H9 (cell line): ENCODE data around the gene SPSB2. TPM values are rescaled to one million over a fixed set of nuclear protein-coding genes. Genes with fewer than 3 reads are reported as not detected.

Experiments
- DNase-seq: peaks from one replicate; pipeline ENCODE4 v3.0.0-alpha.2; 2017
- H2AFZ ChIP-seq: one replicate; pipeline ENCODE4 v1.6.1; 2013; ENCODE audit warnings: mild to moderate bottlenecking, low read length, control low read depth, moderate library complexity
- H2AK5ac ChIP-seq: 2 replicates; pipeline ENCODE4 v1.6.1; 2013; ENCODE audit warnings: low read length, control low read depth, mixed read lengths; ENCODE audit not compliant: insufficient read length
- H2BK120ac ChIP-seq: one replicate; pipeline ENCODE4 v1.6.1; 2013; ENCODE audit warnings: low read depth, mild to moderate bottlenecking, low read length, control low read depth, inconsistent platforms; ENCODE audit not compliant: poor library complexity, severe bottlenecking
- H2BK12ac ChIP-seq: 2 replicates; pipeline ENCODE4 v1.6.1; 2013; ENCODE audit warnings: low read length, control low read depth, mixed read lengths, low read depth; ENCODE audit not compliant: insufficient read length
- H2BK15ac ChIP-seq: 2 replicates; pipeline ENCODE4 v1.6.1; 2013; ENCODE audit warnings: low read depth, low read length, control low read depth
- H2BK20ac ChIP-seq: one replicate; pipeline ENCODE4 v1.6.1; 2013; ENCODE audit warnings: low read depth, mild to moderate bottlenecking, low read length, control low read depth, inconsistent platforms; ENCODE audit not compliant: poor library complexity, severe bottlenecking
- H2BK5ac ChIP-seq: 2 replicates; pipeline ENCODE4 v1.6.1; 2013; ENCODE audit warnings: low read length, control low read depth, mixed read lengths; ENCODE audit not compliant: insufficient read length
- H3K14ac ChIP-seq: 2 replicates; pipeline ENCODE4 v1.6.1; 2013; ENCODE audit warnings: low read length, control low read depth; ENCODE audit not compliant: insufficient read depth
- H3K18ac ChIP-seq: 2 replicates; pipeline ENCODE4 v1.6.1; 2013; ENCODE audit warnings: low read depth, mild to moderate bottlenecking, mixed read lengths, low read length, control low read depth; ENCODE audit not compliant: insufficient read length
- H3K23ac ChIP-seq: 2 replicates; pipeline ENCODE4 v1.6.1; 2013; ENCODE audit warnings: low read length, control low read depth, mixed read lengths, low read depth; ENCODE audit not compliant: insufficient read length
- H3K23me2 ChIP-seq: 2 replicates; pipeline ENCODE4 v1.6.1; 2013; ENCODE audit warnings: low read depth, mild to moderate bottlenecking, mixed read lengths, low read length, control low read depth; ENCODE audit not compliant: insufficient read length, poor library complexity, severe bottlenecking
- H3K27ac ChIP-seq: 2 replicates; pipeline ENCODE4 v1.5.1; 2013; ENCODE audit warnings: low read length, control low read depth, mixed read lengths, low read depth; ENCODE audit not compliant: insufficient read length
- H3K27me3 ChIP-seq: 2 replicates; pipeline ENCODE4 v1.6.1; 2013; ENCODE audit warnings: low read length, control low read depth, inconsistent platforms; ENCODE audit not compliant: insufficient read depth
- H3K4ac ChIP-seq: 2 replicates; pipeline ENCODE4 v1.6.1; 2013; ENCODE audit warnings: low read depth, mild to moderate bottlenecking, control low read depth, inconsistent platforms, low read length, moderate library complexity
- H3K4me1 ChIP-seq: 2 replicates; pipeline ENCODE4 v1.6.1; 2013; ENCODE audit warnings: low read length, control low read depth, inconsistent platforms; ENCODE audit not compliant: insufficient read depth
- H3K4me2 ChIP-seq: 2 replicates; pipeline ENCODE4 v1.6.1; 2013; ENCODE audit warnings: low read length, control low read depth, mixed read lengths; ENCODE audit not compliant: insufficient read length, insufficient read depth
- H3K56ac ChIP-seq: 2 replicates; pipeline ENCODE4 v1.6.1; 2013; ENCODE audit warnings: low read depth, mild to moderate bottlenecking, mixed read lengths, low read length, control low read depth; ENCODE audit not compliant: insufficient read length
- H3K79me1 ChIP-seq: 2 replicates; pipeline ENCODE4 v1.6.1; 2013; ENCODE audit warnings: low read depth, mild to moderate bottlenecking, moderate library complexity, low read length, control low read depth, inconsistent platforms; ENCODE audit not compliant: insufficient read depth, poor library complexity, severe bottlenecking
- H3K79me2 ChIP-seq: 2 replicates; pipeline ENCODE4 v1.6.1; 2013; ENCODE audit warnings: low read length, control low read depth, inconsistent platforms; ENCODE audit not compliant: insufficient read depth
- H3K9ac ChIP-seq: 2 replicates; pipeline ENCODE4 v1.6.1; 2013; ENCODE audit warnings: low read length, control low read depth, mixed read lengths; ENCODE audit not compliant: insufficient read length; ENCODE audit errors: extremely low read depth
- H3K9me3 ChIP-seq: one replicate; pipeline ENCODE4 v1.6.1; 2013; ENCODE audit warnings: low read depth, low read length, inconsistent platforms; ENCODE audit not compliant: control insufficient read depth
- H3T11ph ChIP-seq: one replicate; pipeline ENCODE4 v1.6.1; 2013; ENCODE audit warnings: mild to moderate bottlenecking, low read length, control low read depth, inconsistent platforms
- H4K20me1 ChIP-seq: one replicate; pipeline ENCODE4 v1.6.1; 2013; ENCODE audit not compliant: control insufficient read depth, insufficient read length, insufficient read depth
- H4K5ac ChIP-seq: 2 replicates; pipeline ENCODE4 v1.6.1; 2013; ENCODE audit warnings: low read depth, mild to moderate bottlenecking, mixed read lengths, low read length, control low read depth; ENCODE audit not compliant: insufficient read length
- H4K8ac ChIP-seq: replicated peaks from 2 replicates; pipeline ENCODE4 v1.6.1; 2013; ENCODE audit warnings: low read length, control low read depth, mixed read lengths, low read depth; ENCODE audit not compliant: insufficient read length
- H4K91ac ChIP-seq: 2 replicates; pipeline ENCODE4 v1.6.1; 2013; ENCODE audit warnings: low read depth, mild to moderate bottlenecking, moderate library complexity, mixed read lengths, low read length, control low read depth; ENCODE audit not compliant: insufficient read length
- H3K27ac Mint-ChIP-seq, 3 experiments: 2 replicates in 2 of 3; 3 replicates in 1 of 3; pipeline ENCODE4 v1.8.0; 2020 to 2021; ENCODE audit warnings: mixed read lengths in 3 of 3, mild to moderate bottlenecking in 1 of 3, moderate library complexity in 1 of 3
- H3K27me3 Mint-ChIP-seq: 2 replicates; pipeline ENCODE4 v1.8.0; 2021; ENCODE audit warnings: low read depth, mild to moderate bottlenecking, moderate library complexity, mixed read lengths
- H3K36me3 Mint-ChIP-seq, 3 experiments: 2 replicates in 2 of 3; 3 replicates in 1 of 3; pipeline ENCODE4 v1.8.0; 2020 to 2021; ENCODE audit warnings: low read depth in 3 of 3, mixed read lengths in 3 of 3; ENCODE audit not compliant: insufficient read depth in 1 of 3
- H3K4me1 Mint-ChIP-seq, 2 experiments: 2 replicates each; pipeline ENCODE4 v1.8.0; 2020; ENCODE audit warnings: mixed read lengths in 2 of 2
- H3K4me3 Mint-ChIP-seq, 2 experiments: 2 replicates in 1 of 2; 3 replicates in 1 of 2; pipeline ENCODE4 v1.8.0; 2020 to 2021; ENCODE audit warnings: mild to moderate bottlenecking in 2 of 2, mixed read lengths in 2 of 2, moderate library complexity in 1 of 2
- H3K9me3 Mint-ChIP-seq, 2 experiments: 2 replicates in 1 of 2; 3 replicates in 1 of 2; pipeline ENCODE4 v1.8.0; 2020; ENCODE audit warnings: mild to moderate bottlenecking in 2 of 2, mixed read lengths in 2 of 2, moderate library complexity in 1 of 2
- WGBS: extraction: QIAGEN DNeasy Blood & Tissue Kit; methylation state at CpG from one replicate; pipeline ENCODE4 v1.1.7; 2013; ENCODE audit warnings: missing lambda C conversion rate, low lambda C conversion rate, mixed read lengths; ENCODE audit not compliant: insufficient read length; ENCODE audit errors: extremely low coverage; 5-methylcytosine and 5-hydroxymethylcytosine counted together
- total RNA-seq: library from RNA; stranded (reverse); gene quantifications from 2 replicates; pipeline ENCODE4 v1.2.1, GENCODE V29; 2021
- TF ChIP-seq, protein P1 (sequence below): fragments of 200-600 bp; sonication (generic); conservative IDR thresholded peaks from 3 replicates; pipeline ENCODE4 v1.8.0; 2021; ENCODE audit warnings: antibody characterized with exemption, mild to moderate bottlenecking

Gene SPSB2
- total RNA-seq, 1 experiment from 2014 or later = 13.7 TPM

DNA sequence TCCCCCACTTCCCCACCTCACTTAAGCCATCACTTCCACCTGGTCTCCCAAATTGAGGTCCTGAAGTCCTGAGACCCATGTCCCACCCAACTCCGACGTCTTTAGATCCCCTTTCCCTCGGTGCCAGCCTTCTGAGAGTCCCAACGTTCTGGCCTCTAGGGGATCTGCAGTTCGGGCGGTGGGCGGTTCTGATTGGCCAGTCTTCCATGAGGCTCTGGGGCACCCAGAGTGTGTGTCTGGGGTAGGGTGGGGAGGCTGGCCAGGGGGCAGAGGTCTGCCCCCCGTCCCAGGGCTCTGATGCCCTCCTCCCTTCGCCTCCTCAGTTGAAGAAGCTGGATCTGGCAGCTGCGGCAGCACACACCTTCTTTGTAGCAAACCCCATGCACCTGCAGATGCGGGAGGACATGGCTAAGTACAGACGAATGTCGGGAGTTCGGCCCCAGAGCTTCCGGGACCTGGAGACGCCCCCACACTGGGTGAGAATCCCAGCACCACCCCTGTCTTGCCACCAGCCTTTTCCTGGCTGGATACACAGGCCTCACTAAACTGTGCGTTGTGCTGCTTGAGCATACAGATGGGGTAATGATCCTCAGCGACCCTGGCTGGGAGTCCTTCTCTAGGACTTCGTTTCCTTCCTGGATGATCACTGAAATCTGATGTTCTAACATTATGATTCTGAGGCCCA lies 43.4 kb downstream of the SPSB2 start:
- H3K4me3 Mint-ChIP-seq = peak overlapping the region; percentile 97 to 99
- peaks cover 26 to 38% of the 10 kb centered on the region in 2 experiments for H3K4me1 Mint-ChIP-seq

More for the DNA sequence above, 43.4 kb downstream of the SPSB2 start:
- Mint-ChIP-seq H3K36me3 (peaks cover 33 to 46% (median 46%) of the 10 kb centered on the region in 3 experiments), H3K27me3 (peaks cover 10% of the 10 kb centered on the region), H3K9me3 (no peaks in the 10 kb centered on the region), H3K27ac (peak overlapping the region; percentile 83 to 97 (median 97); a peak in 6 of 7 replicates)
- Histone ChIP-seq H3K79me1 (no peaks in the 10 kb centered on the region), H3T11ph (no peak overlapping the region), H3K4ac (no peak overlapping the region), H3K14ac (peak overlapping the region; percentile 44; the same call in 1 of the 2 replicates), H2BK5ac (no peak overlapping the region), H4K20me1 (peaks cover 5% of the 10 kb centered on the region), H2BK120ac (no peak overlapping the region), H3K18ac (peak overlapping the region; percentile 13), H3K4me2 (peak overlapping the region; percentile 80), H2AFZ (no peak overlapping the region), H3K23ac (no peak overlapping the region), H2AK5ac (no peak overlapping the region), H3K27ac (no peak overlapping the region), H3K23me2 (peaks cover 14% of the 10 kb centered on the region), H3K56ac (no peak overlapping the region), H4K91ac (no peak overlapping the region), H3K9me3 (no peaks in the 10 kb centered on the region), H3K4me1 (peaks cover 3% of the 10 kb centered on the region; the same call in 1 of the 2 replicates), H2BK12ac (no peak overlapping the region), H2BK20ac (no peak overlapping the region), H3K79me2 (peaks cover 2% of the 10 kb centered on the region; the same call in 1 of the 2 replicates), H4K5ac (no peak overlapping the region), H2BK15ac (no peak overlapping the region), H4K8ac (no peak overlapping the region), H3K27me3 (no peaks in the 10 kb centered on the region), H3K9ac (peak overlapping the region; percentile 61)
- peak; percentile 78 for DNase-seq
- WGBS = no CpG with 5 or more reads among the region's 19 CpGs
- TF ChIP-seq, protein P1, sequence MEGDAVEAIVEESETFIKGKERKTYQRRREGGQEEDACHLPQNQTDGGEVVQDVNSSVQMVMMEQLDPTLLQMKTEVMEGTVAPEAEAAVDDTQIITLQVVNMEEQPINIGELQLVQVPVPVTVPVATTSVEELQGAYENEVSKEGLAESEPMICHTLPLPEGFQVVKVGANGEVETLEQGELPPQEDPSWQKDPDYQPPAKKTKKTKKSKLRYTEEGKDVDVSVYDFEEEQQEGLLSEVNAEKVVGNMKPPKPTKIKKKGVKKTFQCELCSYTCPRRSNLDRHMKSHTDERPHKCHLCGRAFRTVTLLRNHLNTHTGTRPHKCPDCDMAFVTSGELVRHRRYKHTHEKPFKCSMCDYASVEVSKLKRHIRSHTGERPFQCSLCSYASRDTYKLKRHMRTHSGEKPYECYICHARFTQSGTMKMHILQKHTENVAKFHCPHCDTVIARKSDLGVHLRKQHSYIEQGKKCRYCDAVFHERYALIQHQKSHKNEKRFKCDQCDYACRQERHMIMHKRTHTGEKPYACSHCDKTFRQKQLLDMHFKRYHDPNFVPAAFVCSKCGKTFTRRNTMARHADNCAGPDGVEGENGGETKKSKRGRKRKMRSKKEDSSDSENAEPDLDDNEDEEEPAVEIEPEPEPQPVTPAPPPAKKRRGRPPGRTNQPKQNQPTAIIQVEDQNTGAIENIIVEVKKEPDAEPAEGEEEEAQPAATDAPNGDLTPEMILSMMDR = peak; percentile 33; the same call in 2 of the 3 replicates
